ENCODE measurements around the gene IL17REL.
"Not testable (repeated sequence)": the region's sequence is repeated elsewhere in the genome, so short reads cannot be mapped to it uniquely, and the experiment has no call there.

DNA sequence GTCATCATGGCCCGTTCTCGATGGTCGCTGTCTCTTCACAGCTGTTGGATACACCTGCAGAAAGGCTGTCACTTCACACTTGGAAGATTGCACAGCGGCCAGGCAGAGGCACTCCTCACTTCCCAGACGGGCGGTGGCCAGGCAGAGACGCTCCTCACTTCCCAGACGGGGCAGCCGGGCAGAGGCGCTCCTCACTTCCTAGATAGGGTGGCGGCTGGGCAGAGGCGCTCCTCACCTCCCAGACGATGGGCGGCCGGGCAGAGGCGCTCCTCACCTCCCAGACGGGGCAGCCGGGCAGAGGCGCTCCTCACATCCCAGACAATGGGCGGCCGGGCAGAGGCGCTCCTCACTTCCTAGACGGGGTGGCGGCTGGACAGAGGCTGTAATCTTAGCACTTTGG, 22.7 kb downstream of the IL17REL start:
- TF ChIP-seq EZH2 (IDR thresholded peaks at IDR 0.05); POLR2AphosphoS5 (IDR thresholded peaks at IDR 0.05; ENCODE audit: borderline replicate concordance, low read depth, low read length); FOXP2 (optimal IDR thresholded peaks at IDR 0.05; ENCODE audit: control extremely low read depth, extremely low read length, insufficient read depth): not testable (repeated sequence)
